Common myeloid progenitor, CD34-positive (primary cell): ENCODE measurements around the gene SUPT20HL1.

Source experiments
- CTCF ChIA-PET: fragments of 350-600 bp; sonication (Branson Sonifier 250); formaldehyde crosslinking; loops from one replicate; lab custom pipeline; 2021; ENCODE audit warnings: antibody characterized with exemption; lab: Charles Lee
- POLR2A ChIA-PET: fragments of 350-600 bp; sonication (Branson Sonifier 250); formaldehyde crosslinking; loops from one replicate; lab custom pipeline; 2021; ENCODE audit warnings: antibody characterized with exemption; lab: Charles Lee
- DNase-seq, 3 donors: peaks; one replicate each; pipeline versions ENCODE4 v3.0.0 to v3.0.0-alpha.2; 2013
- H3K27ac ChIP-seq, 2 experiments: 1 replicate in 1 of 2; 2 replicates in 1 of 2; pipeline ENCODE4 v1.7.0; 2013; ENCODE audit warnings: inconsistent platforms in 2 of 2, low read length in 2 of 2, mild to moderate bottlenecking in 2 of 2, low read depth in 1 of 2, moderate library complexity in 1 of 2; ENCODE audit not compliant: severe bottlenecking in 2 of 2, insufficient read depth in 1 of 2, poor library complexity in 1 of 2
- H3K27me3 ChIP-seq, 5 experiments: replicated peaks in 2 of 5; 1 replicate in 3 of 5; 2 replicates in 2 of 5; pipeline versions ENCODE4 v1.6.1 to v1.7.0; 2013; ENCODE audit warnings: low read length in 4 of 5, mild to moderate bottlenecking in 2 of 5, moderate library complexity in 2 of 5, inconsistent platforms in 1 of 5; ENCODE audit not compliant: insufficient read depth in 5 of 5, control insufficient read depth in 4 of 5
- H3K36me3 ChIP-seq, 4 experiments: 1 replicate in 2 of 4; 2 replicates in 2 of 4; pipeline versions ENCODE4 v1.6.1 to v1.7.0; 2013; ENCODE audit warnings: low read length in 3 of 4, control low read depth in 1 of 4, mild to moderate bottlenecking in 1 of 4; ENCODE audit not compliant: control insufficient read depth in 4 of 4, insufficient read depth in 4 of 4
- H3K4me1 ChIP-seq, 4 experiments: 1 replicate in 3 of 4; 2 replicates in 1 of 4; pipeline versions ENCODE4 v1.6.1 to v1.7.1; 2013; ENCODE audit warnings: low read length in 3 of 4, mild to moderate bottlenecking in 3 of 4, control low read depth in 1 of 4, inconsistent platforms in 1 of 4, moderate library complexity in 1 of 4; ENCODE audit not compliant: control insufficient read depth in 4 of 4, insufficient read depth in 4 of 4; ENCODE audit errors: control extremely low read depth in 1 of 4
- H3K4me3 ChIP-seq, 7 experiments: 1 replicate in 4 of 7; 2 replicates in 3 of 7; pipeline versions ENCODE4 v1.5.1 to v1.7.0; 2013; ENCODE audit warnings: mild to moderate bottlenecking in 7 of 7, low read length in 6 of 7, moderate library complexity in 6 of 7, inconsistent platforms in 2 of 7, low read depth in 2 of 7, control low read depth in 1 of 7; ENCODE audit not compliant: insufficient read depth in 4 of 7, control insufficient read depth in 1 of 7; ENCODE audit errors: extremely low read depth in 1 of 7
- H3K9me3 ChIP-seq, 5 experiments: 1 replicate in 4 of 5; 2 replicates in 1 of 5; pipeline versions ENCODE4 v1.6.1 to v1.7.1; 2013; ENCODE audit warnings: low read length in 4 of 5, mild to moderate bottlenecking in 2 of 5, inconsistent platforms in 1 of 5, low read depth in 1 of 5, moderate library complexity in 1 of 5; ENCODE audit not compliant: control insufficient read depth in 4 of 5, insufficient read depth in 2 of 5; ENCODE audit errors: control extremely low read depth in 1 of 5
- WGBS: methylation state at CpG from one replicate; pipeline ENCODE4 v1.1.5; 2013; ENCODE audit not compliant: insufficient coverage; 5-methylcytosine and 5-hydroxymethylcytosine counted together

Gene SUPT20HL1

DNA sequence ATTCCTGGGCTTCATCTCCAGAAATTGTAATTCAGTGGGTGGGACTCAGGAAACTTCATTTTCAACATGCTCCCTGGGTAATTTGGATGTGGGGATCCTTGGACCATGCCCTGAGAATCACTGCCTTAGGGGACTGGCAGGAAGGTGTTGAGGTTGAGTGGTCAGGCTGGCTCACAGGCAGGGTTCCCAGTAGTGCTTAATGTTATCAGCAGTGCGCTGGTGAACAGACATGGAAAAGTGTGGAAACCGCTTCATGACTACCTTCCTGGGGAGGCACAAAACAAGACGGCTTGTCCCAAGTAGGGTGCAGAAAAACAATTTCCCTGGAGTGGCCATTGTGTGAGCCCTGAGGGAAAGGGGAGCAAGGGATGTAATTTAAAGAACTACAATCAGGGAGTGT lies 31.4 kb downstream of the SUPT20HL1 start:
- no peak overlapping the region for H3K27ac ChIP-seq
- peaks cover 0 to 19% (median 0%) of the 10 kb centered on the region in 5 experiments for H3K27me3 ChIP-seq
- H3K4me1 ChIP-seq = peaks cover 0 to 2% (median 0%) of the 10 kb centered on the region in 4 experiments
- WGBS = 76% methylated on average over 3 of the region's 3 CpGs
- no peaks in the 10 kb centered on the region for H3K36me3 ChIP-seq
- CTCF ChIA-PET = interaction anchor here (1.5 to 1.8 kb wide), 2 partner anchors 11 to 106 kb away, joined by 6 to 9 read pairs; no protein-coding TSS in a partner anchor
- H3K4me3 ChIP-seq = no peak overlapping the region
- no peak for DNase-seq
- POLR2A ChIA-PET = no interaction called here
- H3K9me3 ChIP-seq = no peaks in the 10 kb centered on the region

GRCh38 chrX:24392709-24393108 lies 32.3 kb downstream of the SUPT20HL1 start:
- Histone ChIP-seq H3K27me3 (peaks cover 0 to 19% (median 0%) of the 10 kb centered on the region in 5 experiments), H3K4me3 (no peak overlapping the region), H3K36me3 (no peaks in the 10 kb centered on the region), H3K9me3 (no peaks in the 10 kb centered on the region), H3K4me1 (peaks cover 0 to 2% (median 0%) of the 10 kb centered on the region in 4 experiments), H3K27ac (no peak overlapping the region)
- 71% methylated on average over 5 of the region's 6 CpGs for WGBS
- POLR2A ChIA-PET = no interaction called here
- CTCF ChIA-PET = interaction anchor here (1.1 to 9.6 kb wide), 3 partner anchors 9 to 113 kb away, joined by 3 to 201 read pairs (median 4); no protein-coding TSS in a partner anchor
- DNase-seq = no peak

GRCh38 chrX:24395775-24396174 lies 35.3 kb downstream of the SUPT20HL1 start:
- WGBS = 10% methylated on average over 3 of the region's 4 CpGs
- CTCF ChIA-PET = interaction anchor here (0.7 to 9.6 kb wide), 12 partner anchors 11 to 137 kb away, joined by 3 to 201 read pairs (median 4); partner anchors contain the start of gene PDK3
- peak; percentile 57 to 77 (median 67) for DNase-seq
- Histone ChIP-seq H3K27ac (no peak overlapping the region), H3K4me3 (no peak overlapping the region), H3K9me3 (no peaks in the 10 kb centered on the region), H3K36me3 (no peaks in the 10 kb centered on the region), H3K4me1 (peaks cover 0 to 2% (median 0%) of the 10 kb centered on the region in 4 experiments), H3K27me3 (peaks cover 0 to 23% (median 0%) of the 10 kb centered on the region in 5 experiments)
- POLR2A ChIA-PET = interaction anchor here (0.9 kb wide), 1 partner anchor 102 kb away, joined by 4 read pairs; no protein-coding TSS in a partner anchor

DNA sequence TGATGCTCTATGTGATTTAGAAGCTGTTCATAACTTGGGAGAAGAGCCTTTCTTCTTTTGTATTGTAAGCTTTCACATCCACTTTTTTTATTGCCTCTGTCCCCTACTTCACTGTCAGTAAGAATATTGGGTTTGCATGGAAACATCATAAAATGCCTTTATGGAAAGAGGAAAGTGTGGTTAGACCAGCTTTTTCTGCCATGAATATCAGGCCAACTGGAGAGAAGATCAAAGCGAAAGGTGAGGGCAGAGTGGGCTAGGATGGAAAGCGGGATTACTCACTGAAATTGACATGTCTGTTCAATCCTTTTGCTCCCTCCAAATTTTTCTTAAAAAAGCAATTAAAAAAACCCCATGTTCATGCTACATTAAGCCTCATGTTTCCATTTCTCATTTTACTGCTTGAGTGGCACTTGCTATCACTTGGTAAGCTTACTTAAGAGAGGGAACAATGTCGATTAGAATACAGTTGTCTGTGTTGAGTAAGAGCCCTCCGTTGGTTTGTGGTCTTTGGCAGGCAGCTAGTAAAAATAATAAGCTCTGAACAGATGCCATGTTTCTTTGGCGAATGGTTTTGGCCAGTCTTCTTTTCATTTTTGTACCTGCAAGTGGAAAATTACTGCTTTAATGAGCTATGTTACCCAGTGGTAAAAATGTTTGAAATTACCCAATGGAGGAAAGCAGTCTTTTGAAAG lies 35.9 kb downstream of the SUPT20HL1 start:
- 71% methylated on average over 5 of the region's 5 CpGs for WGBS
- CTCF ChIA-PET = interaction anchor here (0.7 to 9.6 kb wide), 14 partner anchors 11 to 137 kb away, joined by 3 to 201 read pairs (median 6); partner anchors contain the start of gene PDK3
- no peak for DNase-seq
- Histone ChIP-seq H3K27ac (no peak overlapping the region), H3K27me3 (peaks cover 0 to 22% (median 0%) of the 10 kb centered on the region in 5 experiments), H3K4me3 (no peak overlapping the region), H3K4me1 (peaks cover 0 to 2% (median 0%) of the 10 kb centered on the region in 4 experiments), H3K36me3 (no peaks in the 10 kb centered on the region), H3K9me3 (no peaks in the 10 kb centered on the region)
- POLR2A ChIA-PET = interaction anchor here (0.9 kb wide), 1 partner anchor 102 kb away, joined by 4 read pairs; no protein-coding TSS in a partner anchor

DNA sequence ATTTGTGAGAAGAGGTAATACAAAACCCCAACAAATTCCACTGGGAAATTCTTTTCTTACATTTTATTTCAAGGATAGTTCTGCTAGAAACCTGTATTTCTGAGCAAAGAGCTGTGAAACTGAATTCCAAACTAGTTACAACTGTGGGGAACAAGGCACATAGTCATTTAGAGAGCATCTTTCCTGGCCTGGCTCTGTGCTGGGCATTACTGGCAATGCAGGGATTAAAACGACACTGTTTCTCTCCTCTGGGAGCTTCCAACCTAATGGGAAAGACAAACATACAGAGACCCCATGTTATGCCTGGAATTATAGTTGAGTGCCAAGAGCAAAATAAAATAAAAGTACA lies 36.5 kb downstream of the SUPT20HL1 start:
- peaks cover 0 to 2% (median 0%) of the 10 kb centered on the region in 4 experiments for H3K4me1 ChIP-seq
- no peaks in the 10 kb centered on the region for H3K36me3 ChIP-seq
- DNase-seq = no peak
- peaks cover 0 to 18% (median 0%) of the 10 kb centered on the region in 5 experiments for H3K27me3 ChIP-seq
- no peak overlapping the region for H3K27ac ChIP-seq
- no peak overlapping the region for H3K4me3 ChIP-seq
- POLR2A ChIA-PET = no interaction called here
- WGBS = no CpG with 5 or more reads among the region's 1 CpG
- CTCF ChIA-PET = interaction anchor here (1.0 to 9.6 kb wide), 8 partner anchors 10 to 138 kb away, joined by 3 to 201 read pairs (median 7); partner anchors contain the start of gene PDK3
- no peaks in the 10 kb centered on the region for H3K9me3 ChIP-seq

DNA sequence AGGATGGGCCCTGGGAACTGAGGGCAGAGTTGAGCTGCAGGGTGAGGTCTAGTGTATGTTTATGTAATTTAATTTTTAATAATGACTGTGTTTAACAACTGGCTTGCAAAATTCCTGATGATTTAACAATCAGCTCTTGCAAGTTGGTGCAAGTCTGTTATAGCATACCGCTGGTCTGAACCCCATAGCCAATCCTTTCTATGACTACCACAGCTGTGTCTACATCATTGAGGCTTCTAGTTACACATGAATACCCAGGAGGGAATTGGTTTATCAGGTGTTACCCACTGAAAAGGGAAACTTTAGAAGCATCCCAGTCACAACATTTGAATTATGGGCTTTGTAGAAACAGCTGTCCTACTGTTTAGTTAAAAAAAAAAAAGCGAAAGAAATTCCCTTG lies 38.3 kb downstream of the SUPT20HL1 start:
- no peaks in the 10 kb centered on the region for H3K9me3 ChIP-seq
- no peak for DNase-seq
- ChIA-PET CTCF (interaction anchor here (0.5 to 9.6 kb wide), 4 partner anchors 8 to 107 kb away, joined by 3 to 201 read pairs (median 4); no protein-coding TSS in a partner anchor), POLR2A (no interaction called here)
- H3K4me3 ChIP-seq = no peak overlapping the region
- no peak overlapping the region for H3K27ac ChIP-seq
- H3K4me1 ChIP-seq = peaks cover 0 to 2% (median 0%) of the 10 kb centered on the region in 4 experiments
- H3K27me3 ChIP-seq = peaks cover 0 to 6% (median 0%) of the 10 kb centered on the region in 5 experiments
- no CpG with 5 or more reads among the region's 2 CpGs for WGBS
- no peaks in the 10 kb centered on the region for H3K36me3 ChIP-seq
